DOHH2 (cell line): ENCODE results near the gene NT5C1A.

Experiments used
- EZH2phosphoT487 ChIP-seq: fragments of 200-600 bp; sonication (generic); IDR thresholded peaks from 2 replicates; pipeline ENCODE4 v1.6.1; 2017; ENCODE audit warnings: borderline replicate concordance, mild to moderate bottlenecking, antibody characterized with exemption, low read length, moderate library complexity, mixed read lengths
- TF ChIP-seq, protein P1 (sequence below): fragments of 200-600 bp; sonication (generic); IDR thresholded peaks from one replicate; pipeline ENCODE4 v1.5.1; 2014; ENCODE audit warnings: antibody characterized with exemption, mild to moderate bottlenecking, low read depth, low read length; ENCODE audit not compliant: poor library complexity, severe bottlenecking

DNA sequence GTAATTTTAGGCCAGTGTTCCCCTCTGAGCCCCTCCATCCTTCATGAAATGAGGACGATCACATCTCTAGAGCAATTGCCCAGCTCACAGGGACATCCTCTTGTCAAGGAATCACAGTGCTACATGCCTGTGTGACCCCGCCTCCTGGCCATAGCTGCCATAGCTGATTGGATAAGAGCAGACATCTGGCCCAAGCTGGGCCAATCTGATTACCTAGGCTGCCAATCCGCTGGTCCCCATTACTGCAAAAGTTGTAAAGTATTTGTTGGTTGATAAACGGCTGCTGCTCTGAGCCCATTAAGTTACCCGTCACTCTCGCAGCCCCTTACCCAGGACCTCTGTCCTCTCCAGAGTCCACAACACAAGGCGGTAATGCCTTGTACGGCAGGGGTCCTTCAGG lies 8.3 kb downstream of the NT5C1A start:
- TF ChIP-seq, protein P1, sequence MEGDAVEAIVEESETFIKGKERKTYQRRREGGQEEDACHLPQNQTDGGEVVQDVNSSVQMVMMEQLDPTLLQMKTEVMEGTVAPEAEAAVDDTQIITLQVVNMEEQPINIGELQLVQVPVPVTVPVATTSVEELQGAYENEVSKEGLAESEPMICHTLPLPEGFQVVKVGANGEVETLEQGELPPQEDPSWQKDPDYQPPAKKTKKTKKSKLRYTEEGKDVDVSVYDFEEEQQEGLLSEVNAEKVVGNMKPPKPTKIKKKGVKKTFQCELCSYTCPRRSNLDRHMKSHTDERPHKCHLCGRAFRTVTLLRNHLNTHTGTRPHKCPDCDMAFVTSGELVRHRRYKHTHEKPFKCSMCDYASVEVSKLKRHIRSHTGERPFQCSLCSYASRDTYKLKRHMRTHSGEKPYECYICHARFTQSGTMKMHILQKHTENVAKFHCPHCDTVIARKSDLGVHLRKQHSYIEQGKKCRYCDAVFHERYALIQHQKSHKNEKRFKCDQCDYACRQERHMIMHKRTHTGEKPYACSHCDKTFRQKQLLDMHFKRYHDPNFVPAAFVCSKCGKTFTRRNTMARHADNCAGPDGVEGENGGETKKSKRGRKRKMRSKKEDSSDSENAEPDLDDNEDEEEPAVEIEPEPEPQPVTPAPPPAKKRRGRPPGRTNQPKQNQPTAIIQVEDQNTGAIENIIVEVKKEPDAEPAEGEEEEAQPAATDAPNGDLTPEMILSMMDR = no peak
- TF ChIP-seq EZH2phosphoT487 = no peak
